ENCODE measurements around the gene MAML3. TPM values are rescaled to one million over a fixed set of nuclear protein-coding genes. Genes with fewer than 3 reads are reported as not detected.

The MAML3 gene
- total RNA-seq, 6 donors from 2014 or later = 9.6 to 31.4 (median 14.5) TPM

DNA sequence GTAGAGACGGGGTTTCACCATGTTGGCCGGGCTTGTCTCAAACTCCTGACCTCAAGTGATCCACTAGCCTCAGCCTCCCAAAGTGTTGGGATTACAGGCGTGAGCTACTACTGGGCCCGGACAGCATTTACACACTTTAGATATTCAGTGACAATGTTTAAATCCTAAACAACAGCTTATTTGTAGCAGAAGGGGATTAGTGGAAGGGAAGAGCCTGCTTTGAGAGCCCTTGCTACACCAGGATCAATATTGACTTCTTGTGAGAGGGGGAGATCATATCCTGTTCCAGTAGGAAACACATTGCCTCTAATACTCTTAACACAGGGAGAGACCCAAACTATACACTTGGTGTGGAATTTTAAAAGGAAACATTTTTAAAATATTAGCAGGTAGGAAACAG lies 481.3 kb downstream of the MAML3 start:
- peaks cover 0 to 10% (median 3%) of the 10 kb centered on the region in 4 donors for H3K36me3 ChIP-seq
- peaks cover 5 to 15% (median 10%) of the 10 kb centered on the region in 4 donors for H3K4me1 ChIP-seq
- no peaks in the 10 kb centered on the region for H3K27me3 ChIP-seq
- H3K27ac ChIP-seq = no peak overlapping the region
- TF ChIP-seq POLR2AphosphoS5 (IDR thresholded peaks at IDR 0.05) = no peak
- no peak for TF ChIP-seq POLR2A (IDR thresholded peaks at IDR 0.05)
- no peak for TF ChIP-seq CTCF (IDR thresholded peaks at IDR 0.05)
- TF ChIP-seq EP300 (IDR thresholded peaks at IDR 0.05) = no peak
- no peak for DNase-seq
- WGBS, 2 donors = 87 to 91% methylated on average over 4 of the region's 4 CpGs
- no peak for ATAC-seq (ENCODE audit: low FRiP score in 2 of 2)
- no peaks in the 10 kb centered on the region for H3K9me3 ChIP-seq
- H3K4me3 ChIP-seq = no peak overlapping the region

- 98 to 100% methylated on average over 2 of the region's 2 CpGs for WGBS, 2 donors
- no peak for TF ChIP-seq CTCF (IDR thresholded peaks at IDR 0.05)
- TF ChIP-seq POLR2AphosphoS5 (IDR thresholded peaks at IDR 0.05) = no peak
- TF ChIP-seq EP300 (IDR thresholded peaks at IDR 0.05) = no peak
- no peak for TF ChIP-seq POLR2A (IDR thresholded peaks at IDR 0.05)
- no peak for DNase-seq
- no peak overlapping the region for H3K4me3 ChIP-seq
- ATAC-seq (ENCODE audit: low FRiP score in 2 of 2) = no peak
- peaks cover 8 to 21% (median 14%) of the 10 kb centered on the region in 4 donors for H3K4me1 ChIP-seq
- H3K9me3 ChIP-seq = no peaks in the 10 kb centered on the region
- H3K36me3 ChIP-seq = peaks cover 0 to 10% (median 3%) of the 10 kb centered on the region in 4 donors
- no peak overlapping the region for H3K27ac ChIP-seq
- no peaks in the 10 kb centered on the region for H3K27me3 ChIP-seq
Observed at GRCh38 chr4:139672215-139672614, 481.8 kb downstream of the MAML3 start.

DNA sequence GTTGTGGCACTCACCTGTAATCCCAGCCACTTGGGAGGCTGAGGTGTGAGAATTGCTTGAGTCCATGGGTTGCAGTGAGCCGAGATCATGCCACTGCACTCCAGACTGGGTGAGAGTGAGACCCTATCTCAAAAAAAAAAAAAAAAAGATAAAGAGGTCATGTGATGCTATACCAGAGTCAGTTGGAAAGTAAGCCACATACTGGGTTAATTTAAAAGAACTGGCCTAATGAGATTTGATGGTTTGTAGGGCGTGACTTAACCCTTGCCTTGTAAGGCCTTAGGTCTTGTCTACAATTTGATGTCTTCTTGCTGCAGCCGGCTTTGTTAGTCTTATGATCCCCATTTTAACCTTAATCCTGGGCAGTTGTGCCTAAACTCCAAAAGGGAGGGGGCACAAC lies 483.2 kb downstream of the MAML3 start:
- DNase-seq (no peak), ATAC-seq (ENCODE audit: low FRiP score in 2 of 2) (no peak)
- Histone ChIP-seq H3K36me3 (peaks cover 0 to 10% (median 3%) of the 10 kb centered on the region in 4 donors), H3K4me3 (no peak overlapping the region), H3K4me1 (peaks cover 12 to 30% (median 25%) of the 10 kb centered on the region in 4 donors), H3K27me3 (no peaks in the 10 kb centered on the region), H3K27ac (no peak overlapping the region), H3K9me3 (no peaks in the 10 kb centered on the region)
- no peak for TF ChIP-seq POLR2A (IDR thresholded peaks at IDR 0.05)
- TF ChIP-seq CTCF (IDR thresholded peaks at IDR 0.05) = no peak
- no peak for TF ChIP-seq POLR2AphosphoS5 (IDR thresholded peaks at IDR 0.05)
- TF ChIP-seq EP300 (IDR thresholded peaks at IDR 0.05) = no peak
- 96 to 100% methylated on average over 3 of the region's 3 CpGs for WGBS, 2 donors

DNA sequence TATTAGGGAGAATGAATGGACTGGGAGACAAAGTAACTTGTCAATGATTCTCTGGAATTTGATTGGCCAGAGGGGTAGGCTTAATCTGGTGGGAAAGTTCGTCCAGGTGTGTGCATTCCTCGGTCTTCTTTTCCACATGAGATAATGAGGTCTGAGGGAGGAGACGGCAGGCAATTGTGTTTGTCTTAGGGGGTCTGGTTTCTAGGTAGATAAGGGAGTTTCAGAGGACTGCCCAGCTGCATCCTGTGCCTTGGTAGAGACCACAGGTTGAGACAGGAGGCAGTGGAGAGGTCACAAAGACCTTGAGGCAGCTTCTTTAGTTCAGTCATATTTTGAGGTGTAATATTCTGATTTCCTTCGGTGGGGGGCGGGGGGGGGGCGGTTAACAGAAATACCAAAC lies 484.1 kb downstream of the MAML3 start:
- no peaks in the 10 kb centered on the region for H3K9me3 ChIP-seq
- TF ChIP-seq POLR2AphosphoS5 (IDR thresholded peaks at IDR 0.05) (no peak), CTCF (IDR thresholded peaks at IDR 0.05) (no peak), POLR2A (IDR thresholded peaks at IDR 0.05) (no peak), EP300 (IDR thresholded peaks at IDR 0.05) (no peak)
- H3K27ac ChIP-seq = no peak overlapping the region
- H3K36me3 ChIP-seq = peaks cover 0 to 10% (median 3%) of the 10 kb centered on the region in 4 donors
- WGBS, 2 donors = 76 to 82% methylated on average over 6 of the region's 6 CpGs
- ATAC-seq (ENCODE audit: low FRiP score in 2 of 2) (no peak), DNase-seq (no peak)
- H3K27me3 ChIP-seq = no peaks in the 10 kb centered on the region
- H3K4me3 ChIP-seq = no peak overlapping the region
- H3K4me1 ChIP-seq = peaks cover 17 to 35% (median 30%) of the 10 kb centered on the region in 4 donors

GRCh38 chr4:139669335-139669734 lies 484.6 kb downstream of the MAML3 start:
- ATAC-seq (ENCODE audit: low FRiP score in 2 of 2) (no peak), DNase-seq (no peak)
- no peak overlapping the region for H3K27ac ChIP-seq
- H3K4me3 ChIP-seq = no peak overlapping the region
- no peaks in the 10 kb centered on the region for H3K9me3 ChIP-seq
- WGBS, 2 donors = 81 to 93% methylated on average over 4 to 6 of the region's 6 CpGs
- H3K4me1 ChIP-seq = peaks cover 19 to 36% (median 30%) of the 10 kb centered on the region in 4 donors
- no peaks in the 10 kb centered on the region for H3K27me3 ChIP-seq
- H3K36me3 ChIP-seq = peaks cover 0 to 10% (median 3%) of the 10 kb centered on the region in 4 donors
- TF ChIP-seq POLR2AphosphoS5 (IDR thresholded peaks at IDR 0.05) (no peak), CTCF (IDR thresholded peaks at IDR 0.05) (no peak), POLR2A (IDR thresholded peaks at IDR 0.05) (no peak), EP300 (IDR thresholded peaks at IDR 0.05) (no peak)

All from upper lobe of left lung (tissue), 6 donors.